ENCODE measurements around the gene FNDC3B.

GRCh38 chr3:172280406-172281051 is 241.2 kb downstream of the FNDC3B start:
- TF ChIP-seq CTCF (IDR thresholded peaks at IDR 0.05; ENCODE audit: low read depth, low read length) (no peak), EZH2phosphoT487 (IDR thresholded peaks at IDR 0.05; ENCODE audit: low read depth) (no peak)

Measured in OCI-LY3 (cell line).